HL-60/S4 (cell line): Measurements from ENCODE around the gene REELD1.

Experiments used
- in situ Hi-C: fragments of 300-500 bp; cut with MboI; formaldehyde crosslinking; loops from 2 replicates; pipeline ENCODE4 v1.14.3; 2022; ENCODE audit warnings: low sequenced_read_pairs

REELD1 gene

GRCh38 chr4:146265950-146266490 lies 51.7 kb downstream of the REELD1 start:
- in situ Hi-C loops = no loop called here

GRCh38 chr4:146267826-146268225 lies 53.5 kb downstream of the REELD1 start:
- in situ Hi-C loops = no loop called here

DNA sequence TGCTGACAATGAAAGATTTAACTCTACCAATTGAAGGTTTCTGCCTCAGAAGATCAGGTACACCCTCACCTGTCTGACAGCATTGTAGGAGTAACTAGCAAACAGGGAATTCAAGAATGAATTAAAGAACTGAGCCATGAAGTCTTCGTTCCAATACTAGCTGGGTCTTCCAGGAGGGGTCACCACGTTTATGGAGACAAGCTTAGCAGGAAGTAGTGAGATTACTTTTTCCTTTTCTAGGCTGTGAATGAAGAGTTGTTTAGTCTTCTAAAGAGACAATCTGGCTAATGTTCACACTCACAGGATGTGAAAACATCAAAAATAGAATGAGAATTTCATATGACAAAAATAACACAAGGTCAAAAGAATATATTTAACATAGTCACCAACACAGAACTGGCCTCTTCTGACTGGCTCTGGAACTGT lies 54.9 kb downstream of the REELD1 start:
- in situ Hi-C loops = no loop called here

DNA sequence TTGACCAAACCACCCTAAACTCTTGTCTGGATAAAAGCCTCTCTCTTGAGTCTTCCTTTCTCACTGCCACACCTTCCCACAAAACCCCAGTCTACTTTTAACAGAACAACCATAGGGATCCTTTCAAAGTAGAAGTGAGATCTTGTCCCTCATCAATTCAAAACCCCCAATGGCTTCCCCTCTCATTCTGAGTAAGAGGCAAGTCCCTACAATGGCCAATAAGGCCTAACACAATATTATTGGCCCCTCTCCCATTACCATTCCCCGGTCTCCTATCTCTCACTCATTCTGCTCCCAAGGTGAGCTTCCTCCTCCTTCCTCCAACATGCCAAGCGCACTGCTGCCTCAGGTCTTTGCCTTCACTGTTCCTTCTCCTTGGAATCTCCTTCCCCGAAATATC lies 57.1 kb downstream of the REELD1 start:
- in situ Hi-C loops = no loop called here

DNA sequence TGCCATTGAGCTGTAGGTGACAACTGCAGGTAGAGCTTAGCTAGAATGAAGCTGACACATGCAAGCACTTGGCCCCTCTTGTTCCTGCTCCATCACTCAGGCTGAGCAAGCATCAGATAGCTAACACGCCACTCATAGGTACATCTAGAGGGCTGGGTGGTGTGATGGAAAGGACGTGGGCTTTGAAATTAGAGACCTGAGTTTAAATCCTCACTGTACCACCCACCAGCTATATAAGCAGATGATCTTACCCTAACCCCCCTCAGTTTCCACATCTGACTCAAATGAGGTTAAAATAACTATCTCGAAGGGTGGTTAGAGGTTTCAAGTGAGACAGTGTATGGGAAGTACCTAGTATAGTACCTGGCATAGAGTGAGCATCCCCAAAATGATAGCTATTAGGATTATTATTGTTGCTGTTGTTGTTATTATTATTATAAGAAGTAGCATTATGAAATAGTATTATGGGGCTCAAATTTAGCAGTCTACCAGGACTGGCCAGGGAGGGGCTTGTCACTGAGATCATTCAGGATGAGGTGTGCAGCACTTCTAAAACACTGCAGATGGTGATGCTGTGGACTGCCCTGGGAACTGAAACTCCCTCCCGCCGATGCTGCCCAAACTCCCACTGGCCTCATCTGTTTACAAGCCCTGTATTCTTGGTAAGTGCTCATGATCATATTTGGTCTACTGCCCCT lies 59.0 kb downstream of the REELD1 start:
- in situ Hi-C loops = no loop called here

- in situ Hi-C loops = no loop called here
These were observed 60.4 kb downstream of the REELD1 start for GRCh38 chr4:146274774-146275173.

- in situ Hi-C loops = no loop called here
These were observed 61.0 kb downstream of the REELD1 start for GRCh38 chr4:146275370-146275769.

GRCh38 chr4:146278986-146279385 lies 64.6 kb downstream of the REELD1 start:
- in situ Hi-C loops = no loop called here
